ENCODE data around the gene DCANP1. TPM values are rescaled to one million over a fixed set of nuclear protein-coding genes. Genes with fewer than 3 reads are reported as not detected.
A peak's percentile ranks its signal among the peaks of the same experiment; 100 is the strongest.

DCANP1 gene
- total and polyA plus RNA-seq, 10 of the 15 experiments (the other 5 are each of a cell fraction or from before 2014, with no cell fraction given): 0.01 TPM; not detected in 9

DNA sequence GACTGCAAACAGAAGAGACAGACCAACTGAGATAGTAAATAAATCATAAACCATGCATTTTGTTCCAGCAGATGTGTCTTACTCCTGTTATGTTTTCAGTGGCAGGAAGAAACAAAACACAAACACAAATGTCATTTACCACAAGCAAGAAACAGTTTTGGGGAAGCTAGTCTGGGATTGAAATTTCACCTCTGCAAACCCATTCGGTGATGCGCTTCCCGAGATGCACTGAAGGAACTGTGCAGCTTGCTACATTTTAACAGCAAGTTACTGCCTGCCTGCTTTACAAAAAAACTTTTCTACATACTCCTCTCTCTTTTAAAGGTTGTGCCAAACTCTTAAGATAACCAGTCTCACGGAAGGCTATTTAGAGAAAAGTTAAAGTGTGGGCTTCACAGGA, 51.3 kb downstream of the DCANP1 start:
- H3K27me3 ChIP-seq (replicated peaks in 1 of 2; ENCODE audit: control insufficient read depth in 2 of 2, insufficient read depth in 2 of 2, low read length in 1 of 2): no peaks in the 10 kb centered on the region
- peaks cover 86% of the 10 kb centered on the region for H3K79me2 ChIP-seq (ENCODE audit: control insufficient read depth, insufficient read depth, low read length)
- no peak for FAIRE-seq
- no peak overlapping the region for H3K27ac ChIP-seq (ENCODE audit: control insufficient read depth, insufficient read depth)
- no TSS peak for BruUV-seq (replicated peaks)
- H3K9me3 ChIP-seq (replicated peaks; ENCODE audit: control insufficient read depth, insufficient read depth, low read length): no peaks in the 10 kb centered on the region
- in situ Hi-C loops (cut with MboI) (no loop called here), intact Hi-C loops (cut with micrococcal nuclease; ENCODE audit: unreplicated experiment) (no loop called here)
- ChIA-PET SMC1A (ENCODE audit: uncharacterized antibody, unreplicated experiment) (interaction anchor here (2.1 kb wide), 1 partner anchor 30 kb away, joined by 6 read pairs; no protein-coding TSS in a partner anchor), RAD21 (ENCODE audit: unreplicated experiment) (no interaction called here), POLR2A (interaction anchor here (0.7 kb wide), 1 partner anchor 9 kb away, joined by 3 read pairs; no protein-coding TSS in a partner anchor), CTCF (no interaction called here)
- peaks cover 14% of the 10 kb centered on the region for H4K20me1 ChIP-seq (ENCODE audit: control insufficient read depth, insufficient read depth)
- peaks cover 29% of the 10 kb centered on the region for H3K4me1 ChIP-seq (ENCODE audit: control insufficient read depth, insufficient read depth, low read length)
- no peak for DNase-seq (ENCODE audit: low read depth, low spot score)
- H2AFZ ChIP-seq (ENCODE audit: control insufficient read depth, low read depth, low read length): no peak overlapping the region
- no peak for ATAC-seq
- peaks cover 0 to 2% of the 10 kb centered on the region in 2 experiments; a peak in 2 of 4 replicates for H3K36me3 ChIP-seq (ENCODE audit: control insufficient read depth in 2 of 2, insufficient read depth in 2 of 2, low read length in 1 of 2)
- no peak overlapping the region for H3K9ac ChIP-seq (ENCODE audit: control insufficient read depth, insufficient read depth, low read length)
- 92% methylated on average over 4 of the region's 4 CpGs for WGBS (ENCODE audit: insufficient coverage, insufficient replicate concordance, low lambda C conversion rate, missing lambda C conversion rate)
- peak overlapping the region; percentile 80; the same call in 1 of the 2 replicates for H3K4me3 ChIP-seq
- TF ChIP-seq NFYA (IDR thresholded peaks at IDR 0.05; ENCODE audit: borderline replicate concordance, low read depth, low read length): no peak
- no peak for TF ChIP-seq SREBF2 (IDR thresholded peaks at IDR 0.05; ENCODE audit: low read length)
- TF ChIP-seq, protein P1, sequence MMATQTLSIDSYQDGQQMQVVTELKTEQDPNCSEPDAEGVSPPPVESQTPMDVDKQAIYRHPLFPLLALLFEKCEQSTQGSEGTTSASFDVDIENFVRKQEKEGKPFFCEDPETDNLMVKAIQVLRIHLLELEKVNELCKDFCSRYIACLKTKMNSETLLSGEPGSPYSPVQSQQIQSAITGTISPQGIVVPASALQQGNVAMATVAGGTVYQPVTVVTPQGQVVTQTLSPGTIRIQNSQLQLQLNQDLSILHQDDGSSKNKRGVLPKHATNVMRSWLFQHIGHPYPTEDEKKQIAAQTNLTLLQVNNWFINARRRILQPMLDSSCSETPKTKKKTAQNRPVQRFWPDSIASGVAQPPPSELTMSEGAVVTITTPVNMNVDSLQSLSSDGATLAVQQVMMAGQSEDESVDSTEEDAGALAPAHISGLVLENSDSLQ (IDR thresholded peaks at IDR 0.05): no peak
- TF ChIP-seq TCF12 (IDR thresholded peaks at IDR 0.05; ENCODE audit: low read depth, low read length): no peak
- H3K4me2 ChIP-seq (ENCODE audit: control insufficient read depth, insufficient read depth): peak overlapping the region; percentile 81

DNA sequence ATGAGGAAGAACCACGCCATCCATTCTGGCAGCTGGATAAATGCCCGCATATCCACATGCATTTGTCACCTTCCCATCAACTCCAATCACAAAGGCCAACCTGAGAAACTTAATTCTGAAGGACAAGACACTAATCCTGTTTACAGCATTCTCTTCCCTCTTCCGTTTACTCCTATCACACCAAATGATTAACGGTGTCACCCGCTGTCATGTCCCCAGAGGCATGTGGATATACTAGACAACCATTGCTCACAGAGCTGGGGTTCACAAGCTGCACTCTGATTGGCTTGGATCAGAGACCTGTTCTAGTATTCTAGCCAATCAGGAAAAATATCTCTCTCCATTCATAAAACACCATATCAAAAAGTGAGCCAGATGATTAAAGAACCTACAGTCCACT, 51.7 kb downstream of the DCANP1 start:
- no peak overlapping the region for H3K27ac ChIP-seq (ENCODE audit: control insufficient read depth, insufficient read depth)
- intact Hi-C loops (cut with micrococcal nuclease; ENCODE audit: unreplicated experiment): no loop called here
- peaks cover 29% of the 10 kb centered on the region for H3K4me1 ChIP-seq (ENCODE audit: control insufficient read depth, insufficient read depth, low read length)
- TF ChIP-seq, protein P2, sequence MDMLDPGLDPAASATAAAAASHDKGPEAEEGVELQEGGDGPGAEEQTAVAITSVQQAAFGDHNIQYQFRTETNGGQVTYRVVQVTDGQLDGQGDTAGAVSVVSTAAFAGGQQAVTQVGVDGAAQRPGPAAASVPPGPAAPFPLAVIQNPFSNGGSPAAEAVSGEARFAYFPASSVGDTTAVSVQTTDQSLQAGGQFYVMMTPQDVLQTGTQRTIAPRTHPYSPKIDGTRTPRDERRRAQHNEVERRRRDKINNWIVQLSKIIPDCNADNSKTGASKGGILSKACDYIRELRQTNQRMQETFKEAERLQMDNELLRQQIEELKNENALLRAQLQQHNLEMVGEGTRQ (IDR thresholded peaks at IDR 0.05; ENCODE audit: borderline replicate concordance, low read depth, low read length): no peak
- TF ChIP-seq BACH1 (IDR thresholded peaks at IDR 0.05; ENCODE audit: borderline replicate concordance) (no peak), ASH2L (IDR thresholded peaks at IDR 0.05; ENCODE audit: borderline replicate concordance, low read depth) (no peak), BMI1 (IDR thresholded peaks at IDR 0.05; ENCODE audit: borderline replicate concordance) (no peak)
- ChIA-PET CTCF (interaction anchor here (1.8 kb wide), 1 partner anchor 31 kb away, joined by 11 read pairs; no protein-coding TSS in a partner anchor), RAD21 (ENCODE audit: unreplicated experiment) (no interaction called here), SMC1A (ENCODE audit: uncharacterized antibody, unreplicated experiment) (interaction anchor here (2.1 kb wide), 1 partner anchor 31 kb away, joined by 6 read pairs; no protein-coding TSS in a partner anchor), POLR2A (interaction anchor here (0.6 to 0.7 kb wide), 2 partner anchors 9 to 607 kb away, joined by 3 to 4 read pairs; no protein-coding TSS in a partner anchor)
- H3K27me3 ChIP-seq (replicated peaks in 1 of 2; ENCODE audit: control insufficient read depth in 2 of 2, insufficient read depth in 2 of 2, low read length in 1 of 2): no peaks in the 10 kb centered on the region
- no peak for DNase-seq (ENCODE audit: low read depth, low spot score)
- H3K9me3 ChIP-seq (replicated peaks; ENCODE audit: control insufficient read depth, insufficient read depth, low read length): no peaks in the 10 kb centered on the region
- whole genome bisulfite sequencing (ENCODE audit: insufficient coverage, insufficient replicate concordance, low lambda C conversion rate, missing lambda C conversion rate): 85% methylated on average over 5 of the region's 5 CpGs
- no peak overlapping the region for H2AFZ ChIP-seq (ENCODE audit: control insufficient read depth, low read depth, low read length)
- H3K79me2 ChIP-seq (ENCODE audit: control insufficient read depth, insufficient read depth, low read length): peaks cover 91% of the 10 kb centered on the region
- ATAC-seq: no peak
- peaks cover 0 to 2% of the 10 kb centered on the region in 2 experiments; a peak in 2 of 4 replicates for H3K36me3 ChIP-seq (ENCODE audit: control insufficient read depth in 2 of 2, insufficient read depth in 2 of 2, low read length in 1 of 2)
- no TSS peak for BruUV-seq (replicated peaks)
- peaks cover 14% of the 10 kb centered on the region for H4K20me1 ChIP-seq (ENCODE audit: control insufficient read depth, insufficient read depth)
- H3K9ac ChIP-seq (ENCODE audit: control insufficient read depth, insufficient read depth, low read length): no peak overlapping the region
- no peak for FAIRE-seq
- H3K4me2 ChIP-seq (ENCODE audit: control insufficient read depth, insufficient read depth): peak overlapping the region; percentile 29
- in situ Hi-C loops (cut with MboI): no loop called here
- H3K4me3 ChIP-seq: 0 out of 2 replicates have a peak overlapping the region, but pooled peaks have one; percentile 15

Measured in GM12878 (cell line).